ENCODE measurements around the gene CLECL1. TPM values are rescaled to one million over a fixed set of nuclear protein-coding genes. Genes with fewer than 3 reads are reported as not detected.

The CLECL1 gene
- total and polyA plus RNA-seq, 2 of the 13 experiments (the other 11 are each of a cell fraction or from before 2014, with no cell fraction given), result not detected

DNA sequence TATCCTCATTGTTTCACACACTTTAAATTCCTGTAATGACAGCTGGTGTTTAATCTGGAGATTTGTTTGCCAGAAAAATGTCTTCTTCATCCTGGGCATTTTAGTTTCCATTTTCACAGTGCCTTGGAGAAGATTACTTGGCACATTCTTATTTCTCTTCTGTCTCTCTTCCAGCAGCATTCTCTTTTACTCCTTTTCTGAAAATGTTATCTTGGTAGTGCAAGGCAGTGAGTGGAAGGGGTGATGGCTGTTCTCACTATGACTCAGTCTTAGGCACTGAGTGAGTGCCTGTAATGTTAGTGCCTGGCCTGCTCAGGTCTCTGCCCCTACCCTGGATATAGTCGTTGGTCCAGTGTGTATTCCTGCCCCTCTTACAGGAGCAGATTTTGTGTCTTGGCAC is 13.1 kb downstream of the CLECL1 start:
- 19% methylated on average over 1 of the region's 1 CpG for WGBS (ENCODE audit: low lambda C conversion rate)
- TF ChIP-seq RFXANK (CRISPR knock-in tag; IDR thresholded peaks at IDR 0.05) (no peak), FOXP1 (IDR thresholded peaks at IDR 0.05) (no peak), FOXP1 (CRISPR knock-in tag; IDR thresholded peaks at IDR 0.05) (no peak), NPAS2 (CRISPR knock-in tag; IDR thresholded peaks at IDR 0.05; ENCODE audit: borderline replicate concordance) (no peak), ZBTB20 (CRISPR knock-in tag; IDR thresholded peaks at IDR 0.05; ENCODE audit: borderline replicate concordance, low read depth) (no peak), RBFOX2 (IDR thresholded peaks at IDR 0.05; ENCODE audit: low read depth, low read length) (no peak), FOSL2 (CRISPR knock-in tag; IDR thresholded peaks at IDR 0.05) (no peak), TBP (CRISPR knock-in tag; IDR thresholded peaks at IDR 0.05) (no peak), JUND (CRISPR knock-in tag; IDR thresholded peaks at IDR 0.05) (no peak)
- TF ChIP-seq, protein P1, sequence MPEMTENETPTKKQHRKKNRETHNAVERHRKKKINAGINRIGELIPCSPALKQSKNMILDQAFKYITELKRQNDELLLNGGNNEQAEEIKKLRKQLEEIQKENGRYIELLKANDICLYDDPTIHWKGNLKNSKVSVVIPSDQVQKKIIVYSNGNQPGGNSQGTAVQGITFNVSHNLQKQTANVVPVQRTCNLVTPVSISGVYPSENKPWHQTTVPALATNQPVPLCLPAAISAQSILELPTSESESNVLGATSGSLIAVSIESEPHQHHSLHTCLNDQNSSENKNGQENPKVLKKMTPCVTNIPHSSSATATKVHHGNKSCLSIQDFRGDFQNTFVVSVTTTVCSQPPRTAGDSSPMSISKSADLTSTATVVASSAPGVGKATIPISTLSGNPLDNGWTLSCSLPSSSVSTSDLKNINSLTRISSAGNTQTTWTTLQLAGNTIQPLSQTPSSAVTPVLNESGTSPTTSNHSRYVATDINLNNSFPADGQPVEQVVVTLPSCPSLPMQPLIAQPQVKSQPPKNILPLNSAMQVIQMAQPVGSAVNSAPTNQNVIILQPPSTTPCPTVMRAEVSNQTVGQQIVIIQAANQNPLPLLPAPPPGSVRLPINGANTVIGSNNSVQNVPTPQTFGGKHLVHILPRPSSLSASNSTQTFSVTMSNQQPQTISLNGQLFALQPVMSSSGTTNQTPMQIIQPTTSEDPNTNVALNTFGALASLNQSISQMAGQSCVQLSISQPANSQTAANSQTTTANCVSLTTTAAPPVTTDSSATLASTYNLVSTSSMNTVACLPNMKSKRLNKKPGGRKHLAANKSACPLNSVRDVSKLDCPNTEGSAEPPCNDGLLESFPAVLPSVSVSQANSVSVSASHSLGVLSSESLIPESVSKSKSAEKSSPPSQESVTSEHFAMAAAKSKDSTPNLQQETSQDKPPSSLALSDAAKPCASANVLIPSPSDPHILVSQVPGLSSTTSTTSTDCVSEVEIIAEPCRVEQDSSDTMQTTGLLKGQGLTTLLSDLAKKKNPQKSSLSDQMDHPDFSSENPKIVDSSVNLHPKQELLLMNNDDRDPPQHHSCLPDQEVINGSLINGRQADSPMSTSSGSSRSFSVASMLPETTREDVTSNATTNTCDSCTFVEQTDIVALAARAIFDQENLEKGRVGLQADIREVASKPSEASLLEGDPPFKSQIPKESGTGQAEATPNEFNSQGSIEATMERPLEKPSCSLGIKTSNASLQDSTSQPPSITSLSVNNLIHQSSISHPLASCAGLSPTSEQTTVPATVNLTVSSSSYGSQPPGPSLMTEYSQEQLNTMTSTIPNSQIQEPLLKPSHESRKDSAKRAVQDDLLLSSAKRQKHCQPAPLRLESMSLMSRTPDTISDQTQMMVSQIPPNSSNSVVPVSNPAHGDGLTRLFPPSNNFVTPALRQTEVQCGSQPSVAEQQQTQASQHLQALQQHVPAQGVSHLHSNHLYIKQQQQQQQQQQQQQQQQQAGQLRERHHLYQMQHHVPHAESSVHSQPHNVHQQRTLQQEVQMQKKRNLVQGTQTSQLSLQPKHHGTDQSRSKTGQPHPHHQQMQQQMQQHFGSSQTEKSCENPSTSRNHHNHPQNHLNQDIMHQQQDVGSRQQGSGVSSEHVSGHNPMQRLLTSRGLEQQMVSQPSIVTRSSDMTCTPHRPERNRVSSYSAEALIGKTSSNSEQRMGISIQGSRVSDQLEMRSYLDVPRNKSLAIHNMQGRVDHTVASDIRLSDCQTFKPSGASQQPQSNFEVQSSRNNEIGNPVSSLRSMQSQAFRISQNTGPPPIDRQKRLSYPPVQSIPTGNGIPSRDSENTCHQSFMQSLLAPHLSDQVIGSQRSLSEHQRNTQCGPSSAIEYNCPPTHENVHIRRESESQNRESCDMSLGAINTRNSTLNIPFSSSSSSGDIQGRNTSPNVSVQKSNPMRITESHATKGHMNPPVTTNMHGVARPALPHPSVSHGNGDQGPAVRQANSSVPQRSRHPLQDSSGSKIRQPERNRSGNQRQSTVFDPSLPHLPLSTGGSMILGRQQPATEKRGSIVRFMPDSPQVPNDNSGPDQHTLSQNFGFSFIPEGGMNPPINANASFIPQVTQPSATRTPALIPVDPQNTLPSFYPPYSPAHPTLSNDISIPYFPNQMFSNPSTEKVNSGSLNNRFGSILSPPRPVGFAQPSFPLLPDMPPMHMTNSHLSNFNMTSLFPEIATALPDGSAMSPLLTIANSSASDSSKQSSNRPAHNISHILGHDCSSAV (CRISPR knock-in tag; IDR thresholded peaks at IDR 0.05; ENCODE audit: borderline replicate concordance), result no peak
- TF ChIP-seq, protein P2, sequence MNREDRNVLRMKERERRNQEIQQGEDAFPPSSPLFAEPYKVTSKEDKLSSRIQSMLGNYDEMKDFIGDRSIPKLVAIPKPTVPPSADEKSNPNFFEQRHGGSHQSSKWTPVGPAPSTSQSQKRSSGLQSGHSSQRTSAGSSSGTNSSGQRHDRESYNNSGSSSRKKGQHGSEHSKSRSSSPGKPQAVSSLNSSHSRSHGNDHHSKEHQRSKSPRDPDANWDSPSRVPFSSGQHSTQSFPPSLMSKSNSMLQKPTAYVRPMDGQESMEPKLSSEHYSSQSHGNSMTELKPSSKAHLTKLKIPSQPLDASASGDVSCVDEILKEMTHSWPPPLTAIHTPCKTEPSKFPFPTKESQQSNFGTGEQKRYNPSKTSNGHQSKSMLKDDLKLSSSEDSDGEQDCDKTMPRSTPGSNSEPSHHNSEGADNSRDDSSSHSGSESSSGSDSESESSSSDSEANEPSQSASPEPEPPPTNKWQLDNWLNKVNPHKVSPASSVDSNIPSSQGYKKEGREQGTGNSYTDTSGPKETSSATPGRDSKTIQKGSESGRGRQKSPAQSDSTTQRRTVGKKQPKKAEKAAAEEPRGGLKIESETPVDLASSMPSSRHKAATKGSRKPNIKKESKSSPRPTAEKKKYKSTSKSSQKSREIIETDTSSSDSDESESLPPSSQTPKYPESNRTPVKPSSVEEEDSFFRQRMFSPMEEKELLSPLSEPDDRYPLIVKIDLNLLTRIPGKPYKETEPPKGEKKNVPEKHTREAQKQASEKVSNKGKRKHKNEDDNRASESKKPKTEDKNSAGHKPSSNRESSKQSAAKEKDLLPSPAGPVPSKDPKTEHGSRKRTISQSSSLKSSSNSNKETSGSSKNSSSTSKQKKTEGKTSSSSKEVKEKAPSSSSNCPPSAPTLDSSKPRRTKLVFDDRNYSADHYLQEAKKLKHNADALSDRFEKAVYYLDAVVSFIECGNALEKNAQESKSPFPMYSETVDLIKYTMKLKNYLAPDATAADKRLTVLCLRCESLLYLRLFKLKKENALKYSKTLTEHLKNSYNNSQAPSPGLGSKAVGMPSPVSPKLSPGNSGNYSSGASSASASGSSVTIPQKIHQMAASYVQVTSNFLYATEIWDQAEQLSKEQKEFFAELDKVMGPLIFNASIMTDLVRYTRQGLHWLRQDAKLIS (CRISPR knock-in tag; IDR thresholded peaks at IDR 0.05), result no peak
- TF ChIP-seq, protein P3, sequence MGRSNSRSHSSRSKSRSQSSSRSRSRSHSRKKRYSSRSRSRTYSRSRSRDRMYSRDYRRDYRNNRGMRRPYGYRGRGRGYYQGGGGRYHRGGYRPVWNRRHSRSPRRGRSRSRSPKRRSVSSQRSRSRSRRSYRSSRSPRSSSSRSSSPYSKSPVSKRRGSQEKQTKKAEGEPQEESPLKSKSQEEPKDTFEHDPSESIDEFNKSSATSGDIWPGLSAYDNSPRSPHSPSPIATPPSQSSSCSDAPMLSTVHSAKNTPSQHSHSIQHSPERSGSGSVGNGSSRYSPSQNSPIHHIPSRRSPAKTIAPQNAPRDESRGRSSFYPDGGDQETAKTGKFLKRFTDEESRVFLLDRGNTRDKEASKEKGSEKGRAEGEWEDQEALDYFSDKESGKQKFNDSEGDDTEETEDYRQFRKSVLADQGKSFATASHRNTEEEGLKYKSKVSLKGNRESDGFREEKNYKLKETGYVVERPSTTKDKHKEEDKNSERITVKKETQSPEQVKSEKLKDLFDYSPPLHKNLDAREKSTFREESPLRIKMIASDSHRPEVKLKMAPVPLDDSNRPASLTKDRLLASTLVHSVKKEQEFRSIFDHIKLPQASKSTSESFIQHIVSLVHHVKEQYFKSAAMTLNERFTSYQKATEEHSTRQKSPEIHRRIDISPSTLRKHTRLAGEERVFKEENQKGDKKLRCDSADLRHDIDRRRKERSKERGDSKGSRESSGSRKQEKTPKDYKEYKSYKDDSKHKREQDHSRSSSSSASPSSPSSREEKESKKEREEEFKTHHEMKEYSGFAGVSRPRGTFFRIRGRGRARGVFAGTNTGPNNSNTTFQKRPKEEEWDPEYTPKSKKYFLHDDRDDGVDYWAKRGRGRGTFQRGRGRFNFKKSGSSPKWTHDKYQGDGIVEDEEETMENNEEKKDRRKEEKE (IDR thresholded peaks at IDR 0.05), result no peak

More for the DNA sequence above, 13.1 kb downstream of the CLECL1 start:
- CTCF ChIA-PET (ENCODE audit: low intra/inter-chr PET ratio, low total read pairs), result no interaction called here
- H3K79me2 ChIP-seq (ENCODE audit: insufficient read depth, low read length), result no peaks in the 10 kb centered on the region
- in situ Hi-C loops (cut with HindIII; ENCODE audit: extremely low pct_ligation_motif_present, low pct_unique_long_range_greater_than_20kb), result no loop called here
- no peak overlapping the region for H3K9ac ChIP-seq (ENCODE audit: insufficient read depth, low read depth, low read length)
- POLR2A ChIA-PET, result no interaction called here
- no peak overlapping the region for H2AFZ ChIP-seq (ENCODE audit: low read length)
- FAIRE-seq (no peak), ATAC-seq (no peak), DNase-seq (ENCODE audit: low spot score) (no peak)
- peaks cover 0 to 9% of the 10 kb centered on the region in 2 experiments; a peak in 2 of 5 replicates for H3K27me3 ChIP-seq (ENCODE audit: control insufficient read depth in 1 of 2, insufficient read depth in 2 of 2, low read length in 2 of 2)
- BruUV-seq (replicated peaks), result no TSS peak
- intact Hi-C loops (cut with micrococcal nuclease; ENCODE audit: unreplicated experiment), result no loop called here
- no peaks in the 10 kb centered on the region for H3K36me3 ChIP-seq (replicated peaks in 1 of 2; ENCODE audit: control insufficient read depth in 1 of 2, insufficient read depth in 2 of 2, low read length in 2 of 2)
- H3K27ac ChIP-seq (ENCODE audit: extremely low read length, insufficient read depth, low read length), result no peak overlapping the region
- no peaks in the 10 kb centered on the region for H4K20me1 ChIP-seq (ENCODE audit: insufficient read depth, low read length)
- no peak overlapping the region for H3K4me2 ChIP-seq (ENCODE audit: low read depth, low read length)
- no peaks in the 10 kb centered on the region for H3K9me3 ChIP-seq (ENCODE audit: low read length)
- H3K4me3 ChIP-seq (replicated peaks in 1 of 3; ENCODE audit: insufficient read depth in 1 of 3, low read depth in 2 of 3, low read length in 3 of 3), result no peak overlapping the region
- peaks cover 23% of the 10 kb centered on the region for H3K4me1 ChIP-seq (ENCODE audit: insufficient read depth, low read length)

All from HepG2 (cell line).